Erythroblast (primary cell): Measurements from ENCODE around the gene HID1.

ENCODE experiments used
- DNase-seq, 2 experiments: peaks; one replicate each; lab custom pipeline; 2025; lab: John Stamatoyannopoulos, UW
- GATA1 ChIP-seq: IDR thresholded peaks from 2 replicates; pipeline ENCODE4 v1.6.1; 2011; ENCODE audit warnings: low read depth, mild to moderate bottlenecking, control low read depth, low read length, moderate library complexity
- POLR2A ChIP-seq: IDR thresholded peaks from 2 replicates; pipeline ENCODE4 v1.6.1; 2011; ENCODE audit warnings: mild to moderate bottlenecking, low read length

The HID1 gene

DNA sequence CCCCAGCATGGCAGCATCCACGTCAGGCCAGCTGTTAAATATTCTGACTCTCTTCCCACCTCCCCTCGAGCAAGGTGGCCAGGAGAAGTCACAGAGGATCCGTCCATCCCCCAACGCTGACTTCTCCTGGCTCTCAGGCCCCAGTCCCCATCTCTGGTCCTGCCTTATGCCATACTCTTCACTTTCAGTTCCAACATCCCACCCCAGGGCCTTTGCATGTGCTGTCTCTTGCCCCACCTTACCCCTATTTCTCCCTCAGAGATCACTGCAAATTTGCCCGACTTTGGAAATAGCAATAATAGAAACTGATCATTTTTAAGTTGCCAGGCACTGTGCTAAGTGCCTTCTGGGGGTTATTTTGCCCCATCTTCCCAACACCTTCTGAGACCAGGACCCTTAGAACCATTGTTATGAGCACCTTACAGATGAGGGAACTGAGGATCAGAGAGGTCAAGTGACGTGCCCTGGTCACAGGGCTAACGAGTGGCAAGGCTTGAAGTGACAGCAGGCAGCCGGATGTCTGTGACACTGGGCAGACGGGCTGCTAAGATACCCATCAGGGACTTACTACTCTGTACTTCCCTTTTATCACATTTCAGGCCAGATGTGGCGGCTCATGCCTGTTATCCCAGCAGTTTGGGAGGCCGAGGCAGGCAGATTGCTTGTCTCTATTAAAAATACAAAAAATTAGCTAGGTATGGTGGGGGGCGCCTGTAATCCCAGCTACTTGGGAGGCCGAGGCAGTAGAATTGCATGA is 17.7 kb downstream of the HID1 start:
- no peak for DNase-seq
- TF ChIP-seq GATA1 (no peak), POLR2A (no peak)

- no peak for TF ChIP-seq GATA1
- TF ChIP-seq POLR2A = no peak
- DNase-seq = no peak
Measured at GRCh38 chr17:74954115-74954514, 18.4 kb downstream of the HID1 start.

- no peak for DNase-seq
- TF ChIP-seq POLR2A = no peak
- TF ChIP-seq GATA1 = no peak
Measured at GRCh38 chr17:74953134-74953687, 19.3 kb downstream of the HID1 start.

DNA sequence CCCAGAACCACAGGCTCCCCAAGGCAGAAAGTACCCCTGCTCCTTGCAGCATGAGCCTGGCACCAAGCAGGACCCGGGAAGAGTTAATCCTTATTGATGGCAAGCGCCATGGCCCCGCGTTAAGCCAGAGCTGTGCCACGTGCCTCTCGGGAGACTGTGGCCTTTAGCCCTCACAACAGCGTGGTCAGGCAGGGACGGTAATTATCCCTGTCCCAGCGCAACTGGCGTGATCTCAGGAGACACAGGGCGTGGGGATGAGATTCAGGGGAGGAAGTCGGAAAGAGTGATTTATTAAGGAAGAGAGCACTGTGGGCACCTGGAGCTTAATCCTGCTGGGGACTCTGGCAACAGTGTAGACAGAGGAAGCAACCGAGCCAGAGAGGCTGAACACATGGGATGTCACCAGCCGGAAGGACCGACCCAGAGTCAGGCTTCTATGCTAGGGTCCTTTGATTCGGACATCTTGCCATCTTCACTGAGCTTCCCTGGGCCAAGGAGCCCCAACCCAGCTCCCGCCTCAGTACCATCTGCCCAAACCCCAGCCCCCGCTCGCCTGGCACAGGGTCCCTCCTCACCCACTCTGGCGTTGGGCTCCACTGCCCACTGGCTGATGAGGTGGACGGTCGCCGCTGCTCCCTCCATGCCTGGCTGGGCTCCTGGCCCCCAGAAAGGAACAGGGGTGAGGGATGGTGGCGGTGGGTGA is 20.0 kb downstream of the HID1 start:
- DNase-seq = no peak
- TF ChIP-seq GATA1 (no peak), POLR2A (no peak)

- TF ChIP-seq GATA1 = no peak
- TF ChIP-seq POLR2A = no peak
- no peak for DNase-seq
Measured at GRCh38 chr17:74951680-74952421, 20.7 kb downstream of the HID1 start.

GRCh38 chr17:74951065-74951464 is 21.5 kb downstream of the HID1 start:
- no peak for DNase-seq
- TF ChIP-seq GATA1 (no peak), POLR2A (no peak)

- no peak for DNase-seq
- TF ChIP-seq GATA1 (no peak), POLR2A (no peak)
Measured at GRCh38 chr17:74950207-74950606, 22.4 kb downstream of the HID1 start.

- DNase-seq = no peak
- TF ChIP-seq GATA1 (no peak), POLR2A (no peak)
Measured at GRCh38 chr17:74949455-74950115, 23.0 kb downstream of the HID1 start.

DNA sequence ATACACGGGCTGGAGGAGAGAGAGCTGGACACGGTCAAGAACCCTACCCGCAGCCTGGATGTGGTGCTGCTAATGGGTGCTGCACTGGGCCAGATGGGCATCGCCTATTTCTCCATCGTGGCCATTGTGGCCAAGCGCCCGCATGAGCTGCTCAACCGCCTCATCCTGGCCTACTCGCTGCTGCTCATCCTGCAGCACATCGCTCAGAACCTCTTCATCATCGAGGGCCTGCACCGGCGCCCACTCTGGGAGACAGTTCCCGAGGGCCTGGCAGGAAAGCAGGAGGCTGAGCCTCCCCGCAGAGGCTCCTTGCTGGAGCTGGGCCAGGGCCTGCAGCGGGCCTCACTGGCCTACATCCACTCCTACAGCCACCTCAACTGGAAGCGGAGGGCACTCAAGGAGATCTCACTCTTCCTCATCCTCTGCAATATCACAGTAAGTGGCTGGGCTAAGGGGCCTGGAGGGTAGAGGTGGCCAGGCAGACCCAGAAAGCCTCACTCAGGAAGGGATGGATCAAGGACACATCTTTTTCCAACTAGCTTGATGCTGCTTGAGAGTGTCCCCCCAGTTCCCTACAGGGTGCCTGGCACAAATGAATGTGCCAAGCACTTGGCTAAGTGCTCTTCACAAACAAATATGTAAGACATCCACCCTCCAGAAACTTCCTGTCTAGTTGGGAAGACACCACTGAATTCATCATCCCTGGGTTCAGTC is 25.4 kb downstream of the HID1 start:
- DNase-seq = no peak
- TF ChIP-seq GATA1 (no peak), POLR2A (no peak)

DNA sequence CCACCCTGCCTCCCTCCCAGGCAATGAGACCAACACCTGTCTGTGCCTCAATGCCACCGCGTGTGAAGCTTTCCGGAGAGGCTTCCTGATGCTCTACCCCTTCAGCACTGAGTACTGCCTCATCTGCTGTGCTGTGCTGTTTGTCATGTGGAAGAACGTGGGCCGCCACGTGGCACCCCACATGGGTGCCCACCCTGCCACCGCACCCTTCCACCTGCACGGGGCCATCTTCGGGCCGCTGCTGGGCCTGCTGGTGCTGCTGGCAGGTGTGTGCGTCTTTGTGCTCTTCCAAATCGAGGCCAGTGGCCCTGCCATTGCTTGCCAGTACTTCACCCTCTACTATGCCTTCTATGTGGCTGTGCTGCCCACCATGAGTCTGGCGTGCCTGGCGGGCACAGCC is 25.9 kb downstream of the HID1 start:
- TF ChIP-seq GATA1 = no peak
- TF ChIP-seq POLR2A = no peak
- no peak for DNase-seq

GRCh38 chr17:74945543-74945942 is 27.0 kb downstream of the HID1 start:
- TF ChIP-seq POLR2A (no peak), GATA1 (no peak)

GRCh38 chr17:74943808-74944522 is 28.6 kb downstream of the HID1 start:
- DNase-seq = no peak
- no peak for TF ChIP-seq GATA1
- no peak for TF ChIP-seq POLR2A

More at GRCh38 chr17:74945543-74945942, 27.0 kb downstream of the HID1 start:
- no peak for DNase-seq
